SKM-1 (cell line): ENCODE data around the gene PPM1H.
"Not testable (repeated sequence)": the region's sequence is repeated elsewhere in the genome, so short reads cannot be mapped to it uniquely, and the experiment has no call there.

Experiments used
- DNase-seq: peaks from one replicate; lab custom pipeline; 2025; ENCODE audit not compliant: unreplicated experiment; lab: John Stamatoyannopoulos, UW

The PPM1H gene, protein sequence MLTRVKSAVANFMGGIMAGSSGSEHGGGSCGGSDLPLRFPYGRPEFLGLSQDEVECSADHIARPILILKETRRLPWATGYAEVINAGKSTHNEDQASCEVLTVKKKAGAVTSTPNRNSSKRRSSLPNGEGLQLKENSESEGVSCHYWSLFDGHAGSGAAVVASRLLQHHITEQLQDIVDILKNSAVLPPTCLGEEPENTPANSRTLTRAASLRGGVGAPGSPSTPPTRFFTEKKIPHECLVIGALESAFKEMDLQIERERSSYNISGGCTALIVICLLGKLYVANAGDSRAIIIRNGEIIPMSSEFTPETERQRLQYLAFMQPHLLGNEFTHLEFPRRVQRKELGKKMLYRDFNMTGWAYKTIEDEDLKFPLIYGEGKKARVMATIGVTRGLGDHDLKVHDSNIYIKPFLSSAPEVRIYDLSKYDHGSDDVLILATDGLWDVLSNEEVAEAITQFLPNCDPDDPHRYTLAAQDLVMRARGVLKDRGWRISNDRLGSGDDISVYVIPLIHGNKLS

GRCh38 chr12:62934799-62935674 is at the start of gene PPM1H:
TSS of gene PPM1H (minus strand) at chr12:62935150. CDS start at chr12:62934736, 414 bp downstream.
- DNase-seq, result no peak

GRCh38 chr12:62983594-62983993 is 48.6 kb upstream of the PPM1H start:
- DNase-seq, result no peak

GRCh38 chr12:62978768-62979167 is 43.8 kb upstream of the PPM1H start:
- no peak for DNase-seq

DNA sequence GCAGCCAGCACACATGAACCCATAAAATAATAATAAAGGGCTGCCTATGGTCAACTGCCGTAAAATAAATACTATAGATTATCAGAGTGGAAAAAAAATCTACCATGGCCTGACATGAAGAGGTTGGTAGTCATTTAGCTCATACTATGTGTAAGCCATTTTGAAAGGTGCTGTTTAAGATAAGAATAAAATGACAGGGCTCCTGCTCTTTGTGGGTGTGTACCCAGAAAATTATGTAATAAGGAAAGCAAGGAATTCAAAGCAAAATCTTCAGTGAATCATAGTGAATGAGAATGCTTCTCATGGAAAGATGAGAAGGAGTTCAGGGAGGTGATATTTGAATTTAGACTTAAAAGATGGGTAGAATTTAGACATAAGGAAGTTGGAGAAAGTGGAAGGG is 42.9 kb upstream of the PPM1H start:
- DNase-seq, result no peak

- DNase-seq, result no peak
Observed at GRCh38 chr12:62977418-62977817, 42.5 kb upstream of the PPM1H start.

- DNase-seq, result no peak
Observed at GRCh38 chr12:62976110-62976662, 41.2 kb upstream of the PPM1H start.

DNA sequence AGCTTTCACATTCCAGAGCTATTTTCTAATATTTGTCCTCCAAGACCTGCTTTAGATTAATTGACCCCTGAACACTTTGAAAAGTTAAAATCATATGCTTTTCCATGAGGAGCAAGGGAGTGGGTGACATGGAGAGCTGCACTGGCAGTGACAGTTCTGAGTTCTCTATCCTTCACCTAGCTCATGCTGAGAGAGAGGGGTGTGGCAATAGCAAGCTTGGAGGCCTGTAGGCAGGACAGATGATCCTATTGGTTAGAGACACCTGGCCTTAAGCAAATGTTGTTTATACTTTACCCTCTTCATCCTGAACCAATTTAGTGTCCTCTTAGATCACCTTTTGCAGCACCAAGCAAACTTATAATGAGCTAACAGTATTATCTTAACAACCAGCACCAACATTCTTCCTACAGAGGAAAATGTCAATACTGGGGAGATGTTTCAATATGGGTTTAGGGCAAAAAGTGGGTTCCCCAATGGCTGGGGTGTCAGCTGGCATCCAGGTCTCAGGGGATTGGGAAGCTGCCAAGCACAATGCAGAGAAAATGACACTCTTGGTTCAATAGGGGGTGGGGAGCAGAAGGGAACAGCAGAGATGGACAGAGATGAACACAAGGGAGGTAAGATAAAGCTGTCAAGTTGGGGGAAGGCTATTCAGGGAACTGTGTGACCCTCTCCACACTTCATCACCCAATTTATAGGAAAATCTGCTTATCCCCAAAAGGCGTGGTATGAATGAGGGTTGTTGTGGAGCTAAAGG is 37.0 kb upstream of the PPM1H start:
- DNase-seq, result no peak

GRCh38 chr12:62969695-62970094 is 34.7 kb upstream of the PPM1H start:
- no peak for DNase-seq

- DNase-seq, result no peak
Observed at GRCh38 chr12:62967701-62968100, 32.8 kb upstream of the PPM1H start.

DNA sequence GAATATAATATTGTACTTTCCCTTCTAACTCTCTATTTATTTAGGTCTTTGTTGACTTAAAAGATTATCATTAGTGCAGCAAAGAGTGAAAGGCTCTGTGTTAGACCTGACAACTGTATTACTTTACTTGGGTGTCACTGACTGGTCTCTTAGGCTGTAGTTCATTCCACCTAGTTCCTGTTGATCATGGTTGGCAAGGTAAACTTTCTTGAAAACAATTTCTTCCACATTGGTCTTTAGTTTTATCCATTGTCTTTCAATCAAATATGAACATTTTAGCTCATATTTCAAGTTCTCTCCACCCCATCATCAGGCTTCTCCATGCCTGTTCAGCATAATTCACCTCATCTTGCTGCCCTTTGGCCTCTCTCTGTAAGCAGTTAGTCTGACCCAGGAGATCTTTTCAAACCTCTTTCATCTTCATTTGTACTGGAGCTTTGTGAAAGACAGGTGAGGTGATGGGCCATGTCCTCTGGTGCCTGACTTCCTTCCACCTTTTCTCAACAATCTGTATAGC is 32.1 kb upstream of the PPM1H start:
- DNase-seq, result no peak

- not testable (repeated sequence) for DNase-seq
Observed at GRCh38 chr12:62966446-62966989, 31.6 kb upstream of the PPM1H start.

DNA sequence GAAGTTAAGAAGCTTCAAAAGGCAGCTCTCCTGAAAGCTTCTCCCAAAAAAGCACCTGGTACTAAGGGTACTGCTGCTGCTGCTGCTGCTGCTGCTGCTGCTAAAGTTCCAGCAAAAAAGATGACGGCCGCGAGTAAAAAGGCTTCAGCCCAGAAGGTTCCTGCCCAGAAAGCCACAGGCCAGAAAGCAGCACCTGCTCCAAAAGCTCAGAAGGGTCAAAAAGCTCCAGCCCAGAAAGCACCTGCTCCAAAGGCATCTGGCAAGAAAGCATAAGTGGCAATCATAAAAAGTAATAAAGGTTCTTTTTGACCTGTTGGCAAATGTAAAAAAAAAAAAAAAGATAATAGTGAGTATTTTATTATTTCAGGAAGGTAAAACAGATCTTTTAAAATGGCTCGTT is 30.8 kb upstream of the PPM1H start:
- not testable (repeated sequence) for DNase-seq

DNA sequence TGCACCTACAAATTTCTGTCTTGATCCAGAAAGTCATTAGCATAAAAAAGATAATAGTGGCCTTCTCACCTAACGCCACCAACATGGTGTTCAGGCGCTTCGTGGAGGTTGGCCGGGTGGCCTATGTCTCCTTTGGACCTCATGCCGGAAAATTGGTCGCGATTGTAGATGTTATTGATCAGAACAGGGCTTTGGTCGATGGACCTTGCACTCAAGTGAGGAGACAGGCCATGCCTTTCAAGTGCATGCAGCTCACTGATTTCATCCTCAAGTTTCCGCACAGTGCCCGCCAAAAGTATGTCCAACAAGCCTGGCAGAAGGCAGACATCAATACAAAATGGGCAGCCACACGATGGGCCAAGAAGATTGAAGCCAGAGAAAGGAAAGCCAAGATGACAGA is 30.3 kb upstream of the PPM1H start:
- not testable (repeated sequence) for DNase-seq

DNA sequence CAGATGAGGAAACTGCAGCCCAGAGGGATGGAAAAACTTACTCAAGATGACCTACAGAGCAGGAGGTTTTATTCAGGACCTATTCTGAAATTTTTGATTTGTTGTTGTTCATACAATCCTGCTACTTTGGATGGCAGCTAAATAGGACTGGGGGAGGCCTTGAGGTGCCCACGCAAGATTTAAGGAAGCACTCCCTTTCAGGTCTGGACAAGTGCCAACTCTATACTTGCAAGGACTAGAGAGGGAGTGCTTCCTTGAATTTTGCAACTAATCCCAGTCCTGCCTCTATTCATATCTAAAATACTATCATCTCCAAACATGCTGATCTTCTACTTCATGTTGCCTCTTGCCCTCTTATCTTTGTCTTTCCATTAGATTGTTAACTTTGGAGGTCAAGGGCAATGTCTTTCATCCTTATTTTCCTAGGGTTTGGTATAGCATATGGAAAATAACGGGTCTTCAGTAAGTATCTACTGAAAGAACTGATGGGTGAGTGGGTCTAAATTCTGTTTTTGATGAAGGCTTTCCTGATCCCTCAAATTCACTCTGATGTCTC is 28.6 kb upstream of the PPM1H start:
- no peak for DNase-seq

- DNase-seq, result no peak
Observed at GRCh38 chr12:62960324-62960723, 25.4 kb upstream of the PPM1H start.

- no peak for DNase-seq
Observed at GRCh38 chr12:62959745-62960144, 24.8 kb upstream of the PPM1H start.

- DNase-seq, result no peak
Observed at GRCh38 chr12:62957233-62957953, 22.4 kb upstream of the PPM1H start.

DNA sequence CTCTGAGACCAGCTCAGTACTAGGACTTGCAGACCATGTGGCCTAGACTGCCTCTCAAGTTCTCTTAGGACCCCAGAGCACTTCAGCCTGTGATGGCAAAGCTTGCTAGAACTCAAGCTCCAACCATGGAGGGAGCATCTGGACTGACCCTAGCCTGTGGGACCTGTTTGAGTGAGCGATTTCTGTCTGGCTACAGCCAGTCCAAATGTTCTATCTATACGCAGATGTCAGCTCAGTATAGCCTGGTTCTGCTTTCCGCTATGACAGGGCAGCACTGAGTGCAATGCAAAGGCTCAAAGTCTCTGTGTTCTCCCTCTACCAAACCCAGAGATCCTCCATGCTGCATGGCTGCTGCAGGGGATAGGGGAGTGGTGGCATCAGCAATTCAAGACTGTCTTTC is 20.7 kb upstream of the PPM1H start:
- no peak for DNase-seq

- DNase-seq, result no peak
Observed at GRCh38 chr12:62950317-62950716, 15.4 kb upstream of the PPM1H start.
